Thyroid gland (tissue), 4 donors: Measurements from ENCODE around the gene DNAH9.

ENCODE experiments used
- CTCF ChIP-seq, 6 experiments: fragments of 200-600 bp in 3 of 6; fragments of 450-650 bp in 3 of 6; sonication (generic) in 3 of 6; IDR thresholded peaks; one replicate each; pipeline ENCODE4 v1.5.1; 2016 to 2019; ENCODE audit warnings: antibody characterized with exemption in 6 of 6, mild to moderate bottlenecking in 2 of 6, inconsistent platforms in 1 of 6, moderate library complexity in 1 of 6
- POLR2A ChIP-seq, 2 donors: fragments of 450-650 bp; IDR thresholded peaks; one replicate each; pipeline ENCODE4 v1.6.1; 2017; ENCODE audit warnings: antibody characterized with exemption in 2 of 2, mild to moderate bottlenecking in 2 of 2, moderate library complexity in 1 of 2

GRCh38 chr17:11855306-11855705, 257.0 kb downstream of the DNAH9 start:
- TF ChIP-seq CTCF (IDR thresholded peaks at IDR 0.05) (no peak), POLR2A (IDR thresholded peaks at IDR 0.05) (no peak)
